Calu3 (cell line): ENCODE measurements around the gene NIFK. TPM values are rescaled to one million over a fixed set of nuclear protein-coding genes. Genes with fewer than 3 reads are reported as not detected.

ENCODE experiments used
- BruUV-seq: library from RNA; stranded (reverse); fragments of 400-500 nt; replicated peaks from 2 replicates; lab custom pipeline; 2021; lab: Mats Ljungman, UMichigan
- CTCF ChIA-PET: fragments of 300-600 bp; sonication (Branson Sonifier 250); formaldehyde crosslinking; loops from one replicate; lab custom pipeline; 2022; ENCODE audit warnings: antibody characterized with exemption; lab: Charles Lee
- DNase-seq: peaks from one replicate; pipeline ENCODE4 v3.0.0; 2022
- H3K27ac Mint-ChIP-seq: one replicate; pipeline ENCODE4 v1.8.0; 2022; ENCODE audit warnings: mixed read lengths; ENCODE audit not compliant: unreplicated experiment
- H3K27me3 Mint-ChIP-seq: one replicate; pipeline ENCODE4 v1.8.0; 2022; ENCODE audit warnings: mixed read lengths; ENCODE audit not compliant: unreplicated experiment
- H3K36me3 Mint-ChIP-seq: one replicate; pipeline ENCODE4 v1.8.0; 2022; ENCODE audit warnings: mild to moderate bottlenecking, moderate library complexity, mixed read lengths; ENCODE audit not compliant: insufficient read depth, unreplicated experiment
- H3K4me1 Mint-ChIP-seq: one replicate; pipeline ENCODE4 v1.8.0; 2022; ENCODE audit warnings: mild to moderate bottlenecking, low read depth, mixed read lengths; ENCODE audit not compliant: unreplicated experiment
- H3K4me3 Mint-ChIP-seq: one replicate; pipeline ENCODE4 v1.8.0; 2022; ENCODE audit warnings: mild to moderate bottlenecking, low read depth, moderate library complexity, mixed read lengths; ENCODE audit not compliant: unreplicated experiment
- H3K9me3 Mint-ChIP-seq: one replicate; pipeline ENCODE4 v1.8.0; 2022; ENCODE audit warnings: low read depth, mixed read lengths; ENCODE audit not compliant: unreplicated experiment
- CTCF ChIP-seq: fragments of 200-600 bp; IDR thresholded peaks from one replicate; pipeline ENCODE4 v1.8.0; 2022; ENCODE audit warnings: antibody characterized with exemption; ENCODE audit not compliant: unreplicated experiment
- intact Hi-C: fragments of 100-400 bp; cut with micrococcal nuclease; formaldehyde crosslinking; loops from one replicate; pipeline ENCODE4 v1.10.0; 2022; ENCODE audit not compliant: unreplicated experiment
- total RNA-seq: library from RNA; stranded (reverse); gene quantifications from 2 replicates; pipeline ENCODE4 v1.2.3, GENCODE V29; 2022

NIFK gene
- total RNA-seq, 1 experiment from 2014 or later, result 82.9 TPM

GRCh38 chr2:121677855-121678254 lies 58.8 kb downstream of the NIFK start:
- peaks cover 13% of the 10 kb centered on the region for H3K9me3 Mint-ChIP-seq
- intact Hi-C loops, result no loop called here
- CTCF ChIA-PET, result no interaction called here
- TF ChIP-seq CTCF, result no peak
- H3K4me3 Mint-ChIP-seq, result no peak overlapping the region
- H3K4me1 Mint-ChIP-seq, result no peaks in the 10 kb centered on the region
- H3K27ac Mint-ChIP-seq, result no peak overlapping the region
- DNase-seq, result no peak
- no peaks in the 10 kb centered on the region for H3K27me3 Mint-ChIP-seq
- BruUV-seq, result no TSS peak
- H3K36me3 Mint-ChIP-seq, result no peaks in the 10 kb centered on the region

Other genes with a start within 250 kb of the NIFK start
- not detected in 2 replicates for gene RNU4ATAC, start 206.0 kb downstream of the NIFK start, total RNA-seq
- gene CLASP1, start 87.4 kb downstream of the NIFK start, total RNA-seq, result 54.3 and 59.7 TPM in 2 replicates
- gene TSN, start 18.8 kb upstream of the NIFK start, total RNA-seq, result 125 and 142 TPM in 2 replicates